Naive thymus-derived CD4-positive, alpha-beta T cell (primary cell): Measurements from ENCODE around the gene GIPC3. TPM values are rescaled to one million over a fixed set of nuclear protein-coding genes. Genes with fewer than 3 reads are reported as not detected.

Experiments used
- ATAC-seq: fragments of 150-1000 bp; cut with Tn5 transposase; 2 replicates; pipeline ENCODE4 v1.10.0; 2021; ENCODE audit warnings: mild to moderate bottlenecking, moderate library complexity
- CTCF ChIA-PET: fragments of 350-600 bp; sonication (Branson Sonifier 250); formaldehyde crosslinking; loops from one replicate; lab custom pipeline; 2021; ENCODE audit warnings: antibody characterized with exemption; lab: Charles Lee
- POLR2A ChIA-PET: fragments of 350-600 bp; sonication (Branson Sonifier 250); formaldehyde crosslinking; loops from one replicate; lab custom pipeline; 2021; ENCODE audit warnings: antibody characterized with exemption, inconsistent platforms; lab: Charles Lee
- DNase-seq, 9 donors: peaks; one replicate each; pipeline versions ENCODE4 v3.0.0 to v3.0.0-alpha.2; 2020 to 2022; ENCODE audit warnings: mixed read lengths in 1 of 9
- H3K27ac ChIP-seq: one replicate; pipeline ENCODE4 v1.7.0; 2013; ENCODE audit warnings: mild to moderate bottlenecking, low read depth, low read length, moderate library complexity
- H3K27me3 ChIP-seq, 2 donors: one replicate each; pipeline ENCODE4 v1.7.0; 2013; ENCODE audit warnings: low read length in 2 of 2, mild to moderate bottlenecking in 2 of 2, moderate library complexity in 2 of 2; ENCODE audit not compliant: control insufficient read depth in 2 of 2, insufficient read depth in 2 of 2
- H3K36me3 ChIP-seq, 3 experiments: 1 replicate in 2 of 3; 2 replicates in 1 of 3; pipeline ENCODE4 v1.7.0; 2013; ENCODE audit warnings: low read length in 3 of 3, mild to moderate bottlenecking in 3 of 3, moderate library complexity in 1 of 3; ENCODE audit not compliant: insufficient read depth in 3 of 3, control insufficient read depth in 2 of 3
- H3K4me1 ChIP-seq, 2 donors: one replicate each; pipeline ENCODE4 v1.7.0; 2013; ENCODE audit warnings: low read length in 2 of 2, mild to moderate bottlenecking in 2 of 2, moderate library complexity in 1 of 2; ENCODE audit not compliant: control insufficient read depth in 2 of 2, insufficient read depth in 2 of 2
- H3K4me3 ChIP-seq: 2 replicates; pipeline ENCODE4 v1.7.0; 2013; ENCODE audit warnings: mild to moderate bottlenecking, low read length
- H3K9me3 ChIP-seq, 3 experiments: 1 replicate in 2 of 3; 2 replicates in 1 of 3; pipeline ENCODE4 v1.7.0; 2013; ENCODE audit warnings: low read length in 3 of 3; ENCODE audit not compliant: control insufficient read depth in 2 of 3
- H3K27ac Mint-ChIP-seq, 9 donors: one replicate each; pipeline ENCODE4 v1.8.0; 2020 to 2022; ENCODE audit warnings: mixed read lengths in 9 of 9, mild to moderate bottlenecking in 8 of 9, moderate library complexity in 5 of 9, inconsistent platforms in 2 of 9
- H3K27me3 Mint-ChIP-seq, 5 donors: one replicate each; pipeline ENCODE4 v1.8.0; 2021 to 2022; ENCODE audit warnings: mixed read lengths in 5 of 5, mild to moderate bottlenecking in 1 of 5
- H3K36me3 Mint-ChIP-seq, 5 donors: one replicate each; pipeline ENCODE4 v1.8.0; 2020 to 2022; ENCODE audit warnings: mixed read lengths in 5 of 5, mild to moderate bottlenecking in 3 of 5, inconsistent platforms in 1 of 5
- H3K4me1 Mint-ChIP-seq, 7 donors: one replicate each; pipeline ENCODE4 v1.8.0; 2020 to 2022; ENCODE audit warnings: mixed read lengths in 7 of 7, mild to moderate bottlenecking in 3 of 7, inconsistent platforms in 1 of 7
- H3K4me3 Mint-ChIP-seq, 10 donors: one replicate each; pipeline ENCODE4 v1.8.0; 2020 to 2022; ENCODE audit warnings: mild to moderate bottlenecking in 10 of 10, mixed read lengths in 10 of 10, moderate library complexity in 6 of 10, inconsistent platforms in 2 of 10
- H3K9me3 Mint-ChIP-seq, 11 donors: one replicate each; pipeline ENCODE4 v1.8.0; 2020 to 2022; ENCODE audit warnings: mixed read lengths in 11 of 11, mild to moderate bottlenecking in 4 of 11, inconsistent platforms in 1 of 11, moderate library complexity in 1 of 11
- intact Hi-C, 2 donors: fragments of 100-400 bp; cut with micrococcal nuclease; formaldehyde crosslinking; loops; one replicate each; pipeline ENCODE4 v1.15.1; 2023
- polyA plus RNA-seq, 2 donors: library from polyadenylated mRNA; unstranded; fragments of 300-500 nt; fragmentation: Illumina TruSeq; gene quantifications; one replicate each; pipeline ENCODE4 v1.2.3, GENCODE V29; 2021
- total RNA-seq, 6 experiments: library from RNA in 5 of 6; stranded (reverse) in 5 of 6; gene quantifications; 1 replicate in 5 of 6; 2 replicates in 1 of 6; pipeline ENCODE4 v1.2.3 and lab custom pipeline; 2021 to 2026

GIPC3 gene
- total and polyA plus RNA-seq, 7 experiments from 2014 or later, result 0.85 to 3.3 (median 2.0) TPM

DNA sequence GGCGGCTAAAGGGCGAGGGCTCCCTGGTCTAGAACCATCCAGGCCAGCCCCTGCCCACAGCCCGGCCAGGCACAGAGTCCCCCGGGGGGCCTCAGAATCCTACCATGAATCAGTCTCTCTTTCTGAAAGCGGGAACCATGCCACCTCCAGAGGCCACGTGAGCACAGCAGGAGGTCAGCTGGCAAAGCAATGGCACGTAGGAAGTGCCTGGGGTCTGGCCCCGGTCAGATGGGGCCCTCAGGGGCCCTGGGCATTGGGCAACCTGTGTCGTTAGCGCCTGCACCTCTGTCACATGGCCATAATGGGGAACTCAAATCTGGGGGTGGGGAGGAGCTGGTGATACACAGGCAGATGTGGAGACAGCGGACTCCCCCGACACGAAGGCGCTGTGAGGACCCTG is 36.7 kb upstream of the GIPC3 start:
- H3K27me3 Mint-ChIP-seq, result no peaks in the 10 kb centered on the region
- no peaks in the 10 kb centered on the region for H3K9me3 ChIP-seq

DNA sequence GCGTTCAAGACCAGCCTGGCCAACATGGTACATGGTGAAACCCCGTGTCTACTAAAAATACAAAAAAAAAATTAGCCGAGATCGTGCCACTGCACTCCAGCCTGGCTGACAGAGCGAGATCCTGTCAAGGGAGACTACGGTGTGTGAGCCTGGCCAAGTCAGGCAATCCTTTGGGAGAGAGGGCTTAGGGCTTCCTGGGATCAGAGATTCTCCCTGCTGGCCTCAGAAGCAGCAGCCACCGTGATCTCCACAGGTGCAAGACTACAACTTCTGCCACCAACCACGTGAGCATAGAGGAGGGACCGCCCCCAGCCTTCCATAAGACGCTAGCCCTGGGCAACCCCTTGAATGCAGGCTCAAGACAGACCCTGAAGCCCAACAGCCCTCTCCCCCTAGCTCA is 35.5 kb upstream of the GIPC3 start:
- Histone ChIP-seq H3K27me3 (no peaks in the 10 kb centered on the region), H3K27ac (no peak overlapping the region), H3K4me1 (peaks cover 9 to 14% of the 10 kb centered on the region in 2 donors), H3K4me3 (no peak overlapping the region), H3K9me3 (no peaks in the 10 kb centered on the region), H3K36me3 (peaks cover 0 to 52% (median 0%) of the 10 kb centered on the region in 3 experiments)
- Mint-ChIP-seq H3K36me3 (peaks cover 0 to 5% (median 0%) of the 10 kb centered on the region in 5 donors), H3K9me3 (no peaks in the 10 kb centered on the region), H3K27me3 (no peaks in the 10 kb centered on the region), H3K4me1 (peaks cover 13 to 41% (median 24%) of the 10 kb centered on the region in 7 donors), H3K4me3 (no peak overlapping the region), H3K27ac (peak overlapping the region in 4 of 9 donors; percentile 6 to 73 (median 30))
- intact Hi-C loops, result loop anchor here (10.0 kb wide), 4 partner anchors 155 to 925 kb away; partner anchors contain the start of genes APBA3 (in 1 of the 2), HDGFL2 (in 1 of the 2), MRPL54 (in 1 of the 2) and PIAS4 (in 1 of the 2)
- POLR2A ChIA-PET, result no interaction called here
- ATAC-seq, result no peak
- DNase-seq, result no peak
- CTCF ChIA-PET, result no interaction called here

More for the DNA sequence above, 36.7 kb upstream of the GIPC3 start:
- no peak overlapping the region for H3K4me3 ChIP-seq
- H3K4me1 ChIP-seq, result peaks cover 0 to 9% of the 10 kb centered on the region in 2 donors
- peaks cover 0 to 64% (median 0%) of the 10 kb centered on the region in 3 experiments for H3K36me3 ChIP-seq
- Mint-ChIP-seq H3K4me3 (no peak overlapping the region), H3K36me3 (peaks cover 0 to 2% (median 0%) of the 10 kb centered on the region in 5 donors), H3K4me1 (peaks cover 13 to 33% (median 17%) of the 10 kb centered on the region in 7 donors), H3K27ac (peak overlapping the region in 2 of 9 donors; percentile 10 to 16), H3K9me3 (no peaks in the 10 kb centered on the region)
- DNase-seq (no peak), ATAC-seq (peak; percentile 69)
- intact Hi-C loops, result no loop called here
- no peaks in the 10 kb centered on the region for H3K27me3 ChIP-seq
- no peak overlapping the region for H3K27ac ChIP-seq
- ChIA-PET CTCF (no interaction called here), POLR2A (interaction anchor here (0.9 to 3.6 kb wide), 2 partner anchors 8 to 56 kb away, joined by 3 to 25 read pairs; partner anchors contain the start of gene MFSD12)

DNA sequence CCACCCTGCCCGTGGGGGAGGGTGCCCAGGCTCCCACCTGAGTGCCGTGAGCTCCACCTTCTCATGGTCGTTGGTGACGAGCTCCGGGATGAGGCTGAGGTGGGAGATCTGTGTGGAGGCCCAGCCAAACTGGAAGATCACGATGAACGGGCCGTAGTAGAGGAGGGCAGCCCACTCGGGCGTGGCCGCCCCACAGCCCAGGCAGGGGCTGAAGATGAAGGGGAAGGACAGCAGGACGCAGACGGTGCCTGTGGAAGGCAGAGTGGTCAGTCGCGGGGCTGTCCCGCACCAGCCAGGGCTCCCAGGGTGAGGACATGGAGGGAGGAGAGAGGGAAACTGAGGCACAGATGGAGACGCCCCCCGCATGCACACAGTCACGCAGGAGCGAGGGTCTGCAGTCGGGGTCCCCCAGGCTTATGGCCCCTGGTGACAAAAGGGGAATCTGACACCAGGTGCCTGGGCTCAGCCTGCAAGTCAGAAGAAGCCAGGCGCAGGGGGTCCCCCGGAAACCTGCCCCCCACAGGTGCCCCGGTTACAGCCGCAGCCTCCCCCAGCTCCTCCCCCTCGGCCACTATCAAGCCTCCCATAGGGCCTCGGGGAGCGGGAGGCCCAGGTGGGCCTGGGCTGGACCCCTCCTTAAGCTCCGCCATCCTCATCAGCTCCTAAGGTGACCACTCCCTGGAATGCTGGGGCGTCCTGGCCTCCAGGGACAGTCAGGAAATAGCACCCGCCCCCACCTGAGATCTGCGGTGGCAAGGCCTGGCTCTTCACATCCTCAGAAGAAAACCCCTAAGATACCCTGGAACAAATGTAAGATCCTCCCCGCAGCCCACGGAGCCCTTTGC is 34.1 kb upstream of the GIPC3 start:
- H3K27ac Mint-ChIP-seq, result peak overlapping the region; percentile 48 to 85 (median 75)
- no peaks in the 10 kb centered on the region for H3K27me3 Mint-ChIP-seq
- peaks cover 0 to 40% (median 0%) of the 10 kb centered on the region in 3 experiments for H3K36me3 ChIP-seq
- H3K27ac ChIP-seq, result peak overlapping the region; percentile 1
- no peak for ATAC-seq
- H3K9me3 ChIP-seq, result no peaks in the 10 kb centered on the region
- peak overlapping the region in 4 of 10 donors; percentile 19 to 49 (median 31) for H3K4me3 Mint-ChIP-seq
- H3K4me1 ChIP-seq, result peaks cover 19 to 27% of the 10 kb centered on the region in 2 donors
- DNase-seq, result no peak
- H3K9me3 Mint-ChIP-seq, result no peaks in the 10 kb centered on the region
- intact Hi-C loops, result loop anchor here (10.0 kb wide), 4 partner anchors 154 to 924 kb away; partner anchors contain the start of genes APBA3 (in 1 of the 2), HDGFL2 (in 1 of the 2), MRPL54 (in 1 of the 2) and PIAS4 (in 1 of the 2)
- ChIA-PET CTCF (interaction anchor here (0.6 kb wide), 1 partner anchor 33 kb away, joined by 3 read pairs; no protein-coding TSS in a partner anchor), POLR2A (interaction anchor here (0.9 kb wide), 1 partner anchor 67 kb away, joined by 3 read pairs; no protein-coding TSS in a partner anchor)
- peaks cover 0 to 7% (median 0%) of the 10 kb centered on the region in 5 donors for H3K36me3 Mint-ChIP-seq
- no peaks in the 10 kb centered on the region for H3K27me3 ChIP-seq
- peaks cover 12 to 44% (median 30%) of the 10 kb centered on the region in 7 donors for H3K4me1 Mint-ChIP-seq
- no peak overlapping the region for H3K4me3 ChIP-seq

DNA sequence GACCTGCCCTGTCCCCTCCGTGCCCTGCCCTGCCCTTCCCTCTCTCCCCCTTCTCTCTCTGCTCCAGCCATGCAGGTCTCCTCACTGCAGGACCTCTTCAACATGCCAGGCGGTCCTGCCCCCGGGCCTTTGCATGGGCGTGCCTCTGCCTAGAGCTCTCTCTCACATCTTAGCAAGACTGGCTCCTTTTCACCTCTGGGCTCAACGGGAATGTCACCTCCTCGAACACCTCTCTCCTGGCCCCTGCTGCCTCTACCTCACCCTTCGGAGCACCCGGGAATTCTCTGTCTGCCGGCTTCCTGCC is 33.5 kb upstream of the GIPC3 start:
- intact Hi-C loops, result loop anchor here (10.0 kb wide), 4 partner anchors 153 to 923 kb away; partner anchors contain the start of genes APBA3 (in 1 of the 2), HDGFL2 (in 1 of the 2), MRPL54 (in 1 of the 2) and PIAS4 (in 1 of the 2)
- no peaks in the 10 kb centered on the region for H3K27me3 ChIP-seq
- H3K9me3 ChIP-seq, result no peaks in the 10 kb centered on the region
- Mint-ChIP-seq H3K27ac (peak overlapping the region; percentile 48 to 85 (median 75)), H3K9me3 (peaks cover 0 to 2% (median 0%) of the 10 kb centered on the region in 11 donors), H3K36me3 (peaks cover 0 to 8% (median 0%) of the 10 kb centered on the region in 5 donors), H3K27me3 (no peaks in the 10 kb centered on the region), H3K4me3 (peak overlapping the region in 7 of 10 donors; percentile 14 to 49 (median 30)), H3K4me1 (peaks cover 18 to 50% (median 35%) of the 10 kb centered on the region in 7 donors)
- CTCF ChIA-PET, result no interaction called here
- no peak for DNase-seq
- no peak for ATAC-seq
- peaks cover 25 to 32% of the 10 kb centered on the region in 2 donors for H3K4me1 ChIP-seq
- peaks cover 0 to 37% (median 0%) of the 10 kb centered on the region in 3 experiments for H3K36me3 ChIP-seq
- H3K27ac ChIP-seq, result no peak overlapping the region
- POLR2A ChIA-PET, result no interaction called here
- H3K4me3 ChIP-seq, result no peak overlapping the region

DNA sequence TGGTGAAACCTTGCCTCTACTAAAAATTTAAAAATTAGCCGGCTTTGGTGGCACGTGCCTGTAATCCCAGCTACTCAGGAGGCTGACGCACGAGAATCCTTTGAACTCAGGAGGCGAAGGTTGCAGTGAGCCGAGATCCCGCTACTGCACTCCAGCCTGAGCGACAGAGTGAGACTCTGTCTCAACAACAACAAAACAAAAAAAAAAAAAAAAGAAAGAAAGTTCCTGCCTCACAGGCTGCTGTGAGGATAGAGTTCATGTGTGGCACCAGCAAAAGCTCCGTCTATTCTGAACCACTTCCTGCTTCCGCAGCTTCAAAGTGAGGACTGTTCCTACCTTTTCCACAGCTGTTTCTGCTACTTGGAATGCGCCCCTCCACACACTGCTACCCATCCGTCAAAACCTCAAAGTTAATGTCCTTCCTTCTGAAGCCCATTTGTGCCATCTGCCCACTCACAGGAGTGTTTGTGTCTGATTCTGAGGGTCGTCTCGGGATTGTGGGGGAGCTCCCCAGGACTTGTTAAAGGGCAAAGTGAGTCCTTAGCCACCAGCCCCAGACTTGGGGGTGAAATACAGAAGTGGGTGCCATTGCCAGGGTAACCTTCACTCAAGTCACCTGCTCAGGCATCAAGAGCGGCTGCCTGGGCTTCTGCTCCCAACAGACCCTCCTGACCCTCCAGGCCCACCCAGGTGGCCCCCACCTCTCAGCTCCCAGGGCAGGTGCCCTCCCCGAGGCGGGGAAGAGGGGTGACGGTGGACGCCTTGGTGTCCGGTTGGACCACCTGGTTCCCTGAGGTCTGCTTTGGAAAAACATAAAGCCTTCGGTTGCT is 30.8 kb upstream of the GIPC3 start:
- peak overlapping the region; percentile 39 for H3K4me3 ChIP-seq
- H3K27me3 Mint-ChIP-seq, result no peaks in the 10 kb centered on the region
- H3K27me3 ChIP-seq, result no peaks in the 10 kb centered on the region
- peak overlapping the region; percentile 74 for H3K27ac ChIP-seq
- H3K36me3 Mint-ChIP-seq, result peaks cover 0 to 9% (median 0%) of the 10 kb centered on the region in 5 donors
- POLR2A ChIA-PET, result interaction anchor here (0.8 to 1.7 kb wide), 7 partner anchors 9 to 64 kb away, joined by 3 to 10 read pairs (median 3); partner anchors contain the start of genes FZR1 and GIPC3
- H3K27ac Mint-ChIP-seq, result peak overlapping the region; percentile 93 to 97 (median 95)
- no peaks in the 10 kb centered on the region for H3K9me3 ChIP-seq
- H3K4me1 Mint-ChIP-seq, result peaks cover 18 to 50% (median 45%) of the 10 kb centered on the region in 7 donors
- H3K4me3 Mint-ChIP-seq, result peak overlapping the region; percentile 92 to 100 (median 96)
- ATAC-seq (peak; percentile 34), DNase-seq (peak in 7 of 9 donors; percentile 60 to 82 (median 77))
- peaks cover 0 to 19% (median 0%) of the 10 kb centered on the region in 3 experiments for H3K36me3 ChIP-seq
- CTCF ChIA-PET, result interaction anchor here (0.6 to 4.5 kb wide), 2 partner anchors 9 to 16 kb away, joined by 3 to 30 read pairs; no protein-coding TSS in a partner anchor
- H3K9me3 Mint-ChIP-seq, result peaks cover 0 to 2% (median 0%) of the 10 kb centered on the region in 11 donors
- intact Hi-C loops, result loop anchor here (1.0 to 10.0 kb wide), 7 partner anchors 9 to 920 kb away; partner anchors contain the start of genes APBA3 (in 1 of the 2), HDGFL2 (in 1 of the 2), MRPL54 (in 1 of the 2) and PIAS4 (in 1 of the 2)
- peaks cover 25 to 32% of the 10 kb centered on the region in 2 donors for H3K4me1 ChIP-seq
